T-cell (primary cell): Measurements from ENCODE around the gene NDUFB5. TPM values are rescaled to one million over a fixed set of nuclear protein-coding genes. Genes with fewer than 3 reads are reported as not detected.
A peak's percentile ranks its signal among the peaks of the same experiment; 100 is the strongest.

Experiments used
- ATAC-seq, 4 experiments: fragments of 200-7000 bp in 3 of 4; fragments of 150-1000 bp in 1 of 4; cut with Tn5 transposase; replicated peaks in 1 of 4; 1 replicate in 3 of 4; 2 replicates in 1 of 4; pipeline ENCODE4 v1.10.0; 2021; ENCODE audit warnings: moderate library complexity in 3 of 4, mild to moderate bottlenecking in 2 of 4, moderate number of reproducible peaks in 1 of 4
- CTCF ChIA-PET, 2 donors: fragments of 300-600 bp; sonication (Branson Sonifier 250); formaldehyde crosslinking; loops; one replicate each; lab custom pipeline; 2022; ENCODE audit warnings: antibody characterized with exemption in 2 of 2; lab: Charles Lee
- POLR2A ChIA-PET, 2 donors: fragments of 300-600 bp; sonication (Branson Sonifier 250); formaldehyde crosslinking; loops; one replicate each; lab custom pipeline; 2022; ENCODE audit warnings: antibody characterized with exemption in 2 of 2; lab: Charles Lee
- DNase-seq, 35 experiments: peaks; one replicate each; pipeline versions ENCODE4 v3.0.0 to v3.0.0-alpha.2; 2013 to 2023
- H3K27ac ChIP-seq: one replicate; pipeline ENCODE4 v1.5.1; 2013; ENCODE audit warnings: low read length
- H3K27me3 ChIP-seq, 2 experiments: replicated peaks in 1 of 2; 1 replicate in 1 of 2; 2 replicates in 1 of 2; pipeline versions ENCODE4 v1.6.1 to v1.7.0; 2013; ENCODE audit warnings: low read length in 1 of 2, mixed read lengths in 1 of 2; ENCODE audit not compliant: control insufficient read depth in 2 of 2, insufficient read depth in 2 of 2; ENCODE audit errors: extremely low read depth in 1 of 2
- H3K36me3 ChIP-seq, 2 donors: 1 replicate in 1 of 2; 2 replicates in 1 of 2; pipeline versions ENCODE4 v1.6.1 to v1.7.0; 2013; ENCODE audit warnings: low read length in 1 of 2; ENCODE audit not compliant: control insufficient read depth in 2 of 2, insufficient read depth in 1 of 2; ENCODE audit errors: extremely low read depth in 1 of 2
- H3K4me1 ChIP-seq, 2 experiments: 1 replicate in 1 of 2; 2 replicates in 1 of 2; pipeline versions ENCODE4 v1.6.1 to v1.7.0; 2013; ENCODE audit warnings: low read length in 2 of 2, mixed read lengths in 1 of 2; ENCODE audit not compliant: insufficient read depth in 2 of 2, control insufficient read depth in 1 of 2; ENCODE audit errors: extremely low read depth in 1 of 2
- H3K4me3 ChIP-seq, 2 donors: 1 replicate in 1 of 2; 2 replicates in 1 of 2; pipeline versions ENCODE4 v1.5.1 to v1.7.0; 2013; ENCODE audit warnings: mild to moderate bottlenecking in 2 of 2, low read length in 1 of 2, moderate library complexity in 1 of 2; ENCODE audit not compliant: control insufficient read depth in 1 of 2; ENCODE audit errors: extremely low read depth in 1 of 2
- H3K9me3 ChIP-seq: 2 replicates; pipeline ENCODE4 v1.7.0; 2013
- H3K27ac Mint-ChIP-seq, 2 donors: one replicate each; pipeline ENCODE4 v1.8.0; 2020 to 2021; ENCODE audit warnings: mild to moderate bottlenecking in 2 of 2, mixed read lengths in 2 of 2
- H3K27me3 Mint-ChIP-seq, 2 donors: one replicate each; pipeline ENCODE4 v1.8.0; 2021 to 2022; ENCODE audit warnings: mixed read lengths in 2 of 2
- H3K36me3 Mint-ChIP-seq: one replicate; pipeline ENCODE4 v1.8.0; 2021; ENCODE audit warnings: mixed read lengths
- H3K4me1 Mint-ChIP-seq, 3 donors: one replicate each; pipeline ENCODE4 v1.8.0; 2020 to 2022; ENCODE audit warnings: mixed read lengths in 3 of 3, mild to moderate bottlenecking in 1 of 3
- H3K4me3 Mint-ChIP-seq, 3 donors: one replicate each; pipeline ENCODE4 v1.8.0; 2020 to 2022; ENCODE audit warnings: mild to moderate bottlenecking in 3 of 3, mixed read lengths in 3 of 3, moderate library complexity in 3 of 3
- H3K9me3 Mint-ChIP-seq, 3 donors: one replicate each; pipeline ENCODE4 v1.8.0; 2020 to 2022; ENCODE audit warnings: mixed read lengths in 3 of 3
- WGBS: methylation state at CpG from one replicate; pipeline ENCODE4 v1.1.5; 2013; ENCODE audit warnings: missing lambda C conversion rate; ENCODE audit not compliant: insufficient coverage; 5-methylcytosine and 5-hydroxymethylcytosine counted together
- total RNA-seq, 35 experiments: library from RNA in 6 of 35; stranded (reverse) in 6 of 35; fragments of 120-200 nt in 1 of 35; gene quantifications; one replicate each; pipeline versions ENCODE4 v1.2.1 to v1.2.4 and lab custom pipeline; 2013 to 2026

The NDUFB5 gene
- 10 to 100 TPM; 25.6 to 56.1 (median 49.7) TPM for total RNA-seq
- 80.8 TPM for total RNA-seq (2013)
- 6.0 to 35.5 (median 16.5) reads per million in 29 experiments for total RNA-seq (lab: John Stamatoyannopoulos, UW)

- Histone ChIP-seq H3K27ac (peak within 1 kb of the TSS; percentile 91), H3K36me3 (peaks cover 6 to 22% of the 10 kb centered on the region in 2 donors), H3K27me3 (no peaks in the 10 kb centered on the region), H3K4me3 (peak within 1 kb of the TSS; percentile 83 to 99), H3K9me3 (no peaks in the 10 kb centered on the region), H3K4me1 (peaks cover 12 to 22% of the 10 kb centered on the region in 2 experiments)
- Mint-ChIP-seq H3K27ac (peak within 1 kb of the TSS; percentile 99 to 100), H3K4me1 (peaks cover 42 to 54% (median 46%) of the 10 kb centered on the region in 3 donors), H3K4me3 (peak within 1 kb of the TSS; percentile 96 to 100 (median 99)), H3K9me3 (no peaks in the 10 kb centered on the region), H3K27me3 (no peaks in the 10 kb centered on the region), H3K36me3 (peaks cover 19% of the 10 kb centered on the region)
- DNase-seq: peak; percentile 79 to 98 (median 92)
- WGBS: under 1% methylated on average over 29 of the region's 45 CpGs
- CTCF ChIA-PET: interaction anchor here (0.6 to 2.7 kb wide), 9 partner anchors 25 to 1308 kb away, joined by 3 to 15 read pairs (median 5); partner anchors contain the start of genes ACTL6A (in 1 of the 2), FXR1 (in 1 of the 2), MFN1 (in 1 of the 2) and USP13 (in 1 of the 2)
- ATAC-seq: peak; percentile 99 to 100 (median 100)
- POLR2A ChIA-PET: interaction anchor here (0.6 to 1.4 kb wide), 4 partner anchors 42 to 256 kb away, joined by 3 to 9 read pairs (median 4); partner anchors contain the start of gene ACTL6A (in 1 of the 2)
Measured at GRCh38 chr3:179604321-179605078, at the start of gene NDUFB5, which contains the start of gene MRPL47. TSS of gene NDUFB5 (plus strand) at chr3:179604794. CDS start at chr3:179604816, 22 bp downstream. TSS of gene MRPL47 (minus strand) at chr3:179604638. CDS start at chr3:179604624, 14 bp downstream.

GRCh38 chr3:179558742-179559364 lies 45.7 kb upstream of the NDUFB5 start:
- ChIA-PET CTCF (interaction anchor here (0.7 to 1.7 kb wide), 2 partner anchors 419 to 543 kb away, joined by 3 to 8 read pairs; no protein-coding TSS in a partner anchor), POLR2A (no interaction called here)
- peaks cover 5 to 13% (median 8%) of the 10 kb centered on the region in 3 donors for H3K4me1 Mint-ChIP-seq
- peak in 24 of 35 experiments; percentile 4 to 58 (median 24) for DNase-seq
- H3K36me3 Mint-ChIP-seq: no peaks in the 10 kb centered on the region
- Histone ChIP-seq H3K9me3 (no peaks in the 10 kb centered on the region), H3K4me1 (peaks cover 4 to 7% of the 10 kb centered on the region in 2 experiments), H3K4me3 (no peak overlapping the region), H3K27ac (no peak overlapping the region), H3K27me3 (no peaks in the 10 kb centered on the region), H3K36me3 (no peaks in the 10 kb centered on the region)
- no peak overlapping the region for H3K27ac Mint-ChIP-seq
- peaks cover 0 to 5% of the 10 kb centered on the region in 2 donors for H3K27me3 Mint-ChIP-seq
- no peak overlapping the region for H3K4me3 Mint-ChIP-seq
- no peak for ATAC-seq
- 17% methylated on average over 1 of the region's 3 CpGs for whole genome bisulfite sequencing
- no peaks in the 10 kb centered on the region for H3K9me3 Mint-ChIP-seq

- POLR2A ChIA-PET: interaction anchor here (0.6 kb wide), 2 partner anchors 44 to 81 kb away, joined by 4 to 6 read pairs; no protein-coding TSS in a partner anchor
Measured at GRCh38 chr3:179560791-179561190, 43.8 kb upstream of the NDUFB5 start.

GRCh38 chr3:179562591-179563270 lies 41.9 kb upstream of the NDUFB5 start, which contains the start of gene ACTL6A:
TSS of gene ACTL6A (plus strand) at chr3:179562926. CDS start at chr3:179563093, 167 bp downstream.
- H3K36me3 Mint-ChIP-seq: no peaks in the 10 kb centered on the region
- H3K4me3 Mint-ChIP-seq: peak within 1 kb of the TSS; percentile 94 to 98 (median 98)
- Histone ChIP-seq H3K36me3 (no peaks in the 10 kb centered on the region), H3K4me3 (peak within 1 kb of the TSS; percentile 86 to 94), H3K27ac (peak within 1 kb of the TSS; percentile 58), H3K27me3 (no peaks in the 10 kb centered on the region), H3K4me1 (peaks cover 11 to 26% of the 10 kb centered on the region in 2 experiments), H3K9me3 (no peaks in the 10 kb centered on the region)
- H3K27me3 Mint-ChIP-seq: peaks cover 0 to 5% of the 10 kb centered on the region in 2 donors
- peak; percentile 93 to 95 (median 94) for ATAC-seq
- H3K4me1 Mint-ChIP-seq: peaks cover 26 to 36% (median 34%) of the 10 kb centered on the region in 3 donors
- under 1% methylated on average over 44 of the region's 55 CpGs for WGBS
- H3K9me3 Mint-ChIP-seq: no peaks in the 10 kb centered on the region
- DNase-seq: peak; percentile 93 to 99 (median 98)
- POLR2A ChIA-PET: interaction anchor here (0.5 to 1.5 kb wide), 5 partner anchors 39 to 1402 kb away, joined by 3 to 9 read pairs (median 3); partner anchors contain the start of genes MRPL47 (in 1 of the 2) and NDUFB5 (in 1 of the 2)
- peak within 1 kb of the TSS; percentile 95 to 98 for H3K27ac Mint-ChIP-seq
- CTCF ChIA-PET: interaction anchor here (0.5 to 2.6 kb wide), 14 partner anchors 8 to 553 kb away, joined by 3 to 9 read pairs (median 4); partner anchors contain the start of genes MRPL47 (in 1 of the 2), NDUFB5 (in 1 of the 2) and USP13 (in 1 of the 2)

More at GRCh38 chr3:179560791-179561190, 43.8 kb upstream of the NDUFB5 start:
- Mint-ChIP-seq H3K36me3 (no peaks in the 10 kb centered on the region), H3K27me3 (peaks cover 0 to 5% of the 10 kb centered on the region in 2 donors), H3K9me3 (no peaks in the 10 kb centered on the region), H3K27ac (no peak overlapping the region), H3K4me1 (peaks cover 16 to 31% (median 26%) of the 10 kb centered on the region in 3 donors), H3K4me3 (no peak overlapping the region)
- DNase-seq: no peak
- ATAC-seq: no peak
- no peaks in the 10 kb centered on the region for H3K27me3 ChIP-seq
- no peaks in the 10 kb centered on the region for H3K9me3 ChIP-seq
- no peak overlapping the region for H3K4me3 ChIP-seq
- H3K4me1 ChIP-seq: peaks cover 11 to 19% of the 10 kb centered on the region in 2 experiments
- no peaks in the 10 kb centered on the region for H3K36me3 ChIP-seq
- WGBS: 100% methylated on average over 1 of the region's 1 CpG
- CTCF ChIA-PET: interaction anchor here in 1 of 2 donors (0.6 to 0.9 kb wide), 4 partner anchors 24 to 1136 kb away, joined by 3 to 7 read pairs (median 4); no protein-coding TSS in a partner anchor
- no peak overlapping the region for H3K27ac ChIP-seq

GRCh38 chr3:179563271-179563783 lies 41.3 kb upstream of the NDUFB5 start:
- Histone ChIP-seq H3K27me3 (no peaks in the 10 kb centered on the region), H3K27ac (peak overlapping the region; percentile 53), H3K4me3 (peak overlapping the region; percentile 86 to 94), H3K36me3 (no peaks in the 10 kb centered on the region), H3K4me1 (peaks cover 11 to 26% of the 10 kb centered on the region in 2 experiments), H3K9me3 (no peaks in the 10 kb centered on the region)
- 0% methylated on average over 39 of the region's 40 CpGs for WGBS
- peak; percentile 40 to 52 (median 46) for ATAC-seq
- Mint-ChIP-seq H3K4me3 (peak overlapping the region; percentile 94 to 98 (median 98)), H3K27ac (peak overlapping the region; percentile 80 to 87), H3K9me3 (no peaks in the 10 kb centered on the region), H3K27me3 (peaks cover 0 to 5% of the 10 kb centered on the region in 2 donors), H3K36me3 (no peaks in the 10 kb centered on the region), H3K4me1 (peaks cover 26 to 36% (median 35%) of the 10 kb centered on the region in 3 donors)
- DNase-seq: peak; percentile 27 to 77 (median 59)
- ChIA-PET CTCF (interaction anchor here in 1 of 2 donors (0.5 to 2.6 kb wide), 7 partner anchors 15 to 548 kb away, joined by 3 to 9 read pairs (median 5); partner anchors contain the start of genes MRPL47, NDUFB5 and USP13), POLR2A (interaction anchor here in 1 of 2 donors (0.5 to 1.5 kb wide), 2 partner anchors 41 to 1402 kb away, joined by 3 to 9 read pairs; partner anchors contain the start of genes MRPL47 and NDUFB5)
